Measurements from ENCODE around the gene AOPEP.

- TF ChIP-seq CTCF (IDR thresholded peaks at IDR 0.05) (no peak), POLR2A (IDR thresholded peaks at IDR 0.05) (no peak), POLR2AphosphoS5 (IDR thresholded peaks at IDR 0.05) (no peak)
Observed at GRCh38 chr9:95029288-95029687, 302.8 kb downstream of the AOPEP start.

Data from gastroesophageal sphincter (tissue), 3 donors.